Activated CD8-positive, alpha-beta memory T cell treated with anti-CD3 and anti-CD28 coated beads for 24 hours (primary cell): ENCODE measurements around the gene TRUB2.
A peak's percentile ranks its signal among the peaks of the same experiment; 100 is the strongest.
"Not testable (repeated sequence)": the region's sequence is repeated elsewhere in the genome, so short reads cannot be mapped to it uniquely, and the experiment has no call there.

Source experiments
- DNase-seq: peaks from one replicate; pipeline ENCODE4 v3.0.0-alpha.2; 2020

TRUB2 gene

DNA sequence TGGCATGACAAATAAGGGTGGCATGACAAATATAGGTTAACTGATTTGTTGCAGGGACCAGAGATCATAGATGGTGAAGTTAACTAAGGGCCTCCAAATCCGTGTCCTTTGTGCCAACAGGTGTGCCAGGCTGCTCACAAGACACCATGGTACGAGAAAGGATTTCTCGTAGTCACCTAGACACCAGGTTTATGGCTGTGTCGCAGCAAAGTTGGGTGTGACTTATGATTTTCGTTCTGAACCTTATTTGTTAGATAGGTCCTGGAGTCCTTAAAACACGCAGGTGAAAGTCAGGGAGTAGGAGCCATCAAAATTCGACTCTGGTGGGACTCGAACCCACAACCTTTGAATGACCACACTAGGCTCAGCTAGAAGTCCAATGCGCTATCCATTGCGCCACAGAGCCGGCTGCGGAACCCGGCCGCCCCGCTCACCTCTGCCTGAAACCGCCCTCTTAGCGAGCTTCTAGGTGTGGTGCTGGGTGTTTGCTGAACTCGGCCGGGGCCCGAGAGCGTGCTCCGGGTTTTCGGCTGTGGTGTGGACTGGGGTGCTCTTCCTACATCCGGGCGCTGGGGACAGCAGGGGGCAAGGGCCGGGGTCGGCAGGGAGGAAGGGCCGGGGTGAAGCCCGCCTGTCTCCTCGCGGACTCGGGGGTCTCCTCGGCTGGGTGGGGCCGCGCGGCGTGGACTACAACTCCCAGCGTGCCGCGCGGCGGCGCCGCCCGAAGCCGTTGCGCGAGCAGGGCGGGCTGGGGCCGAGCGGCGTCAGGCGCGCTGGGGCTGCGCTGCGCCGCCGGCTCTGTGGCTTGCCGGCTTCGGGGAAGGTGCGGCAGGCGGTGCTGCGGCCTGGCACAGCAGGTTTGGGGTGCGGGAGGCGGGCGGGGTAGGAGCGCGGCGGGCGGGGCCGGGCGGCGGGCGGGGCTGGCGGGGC, 17.8 kb upstream of the TRUB2 start, which contains the start of gene SLC27A4:
SLC27A4 (plus strand) TSS at position 767 of the 930 bp plus-strand sequence. CDS start 2,606 bp downstream, outside the sequence.
- peak; percentile 89 for DNase-seq

DNA sequence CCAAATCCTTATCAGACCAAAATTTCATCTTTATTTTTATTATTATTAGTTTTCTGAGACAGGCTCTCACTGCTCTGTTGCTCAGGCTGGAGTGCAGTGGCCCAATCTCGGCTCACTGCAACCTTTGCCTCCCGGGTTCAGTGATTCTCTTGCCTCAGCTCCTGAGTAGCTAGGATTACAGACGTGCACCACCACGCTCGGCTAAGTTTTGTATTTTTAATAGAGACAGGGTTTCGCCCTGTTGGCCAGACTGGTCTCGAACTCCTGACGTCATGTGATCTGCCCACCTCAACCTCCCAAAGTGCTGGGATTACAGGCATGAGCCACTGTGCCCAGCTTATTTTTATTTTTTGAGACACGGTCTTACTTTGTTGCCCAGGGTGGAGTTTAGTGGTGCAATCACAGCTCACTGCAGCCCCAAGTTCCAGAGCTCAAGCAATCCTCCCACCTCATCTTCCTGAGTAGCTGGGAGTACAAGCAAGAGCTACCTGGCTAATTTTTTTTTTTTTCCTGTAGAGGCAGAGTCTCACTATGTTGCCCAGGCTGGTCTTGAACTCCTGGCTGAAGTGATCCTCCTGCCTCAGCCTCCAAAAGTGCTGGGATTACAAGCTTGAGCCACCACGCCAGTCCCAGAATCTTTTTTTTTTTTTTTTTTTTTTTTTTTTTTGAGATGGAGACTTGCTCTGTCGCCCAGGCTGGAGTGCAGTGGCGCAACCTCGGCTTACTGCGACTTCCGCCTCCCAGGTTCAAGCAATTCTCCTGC, 16.8 kb upstream of the TRUB2 start:
- not testable (repeated sequence) for DNase-seq

- DNase-seq, result no peak
Observed at GRCh38 chr9:128337936-128338335, 15.7 kb upstream of the TRUB2 start.

GRCh38 chr9:128335914-128336313, 13.7 kb upstream of the TRUB2 start:
- no peak for DNase-seq

DNA sequence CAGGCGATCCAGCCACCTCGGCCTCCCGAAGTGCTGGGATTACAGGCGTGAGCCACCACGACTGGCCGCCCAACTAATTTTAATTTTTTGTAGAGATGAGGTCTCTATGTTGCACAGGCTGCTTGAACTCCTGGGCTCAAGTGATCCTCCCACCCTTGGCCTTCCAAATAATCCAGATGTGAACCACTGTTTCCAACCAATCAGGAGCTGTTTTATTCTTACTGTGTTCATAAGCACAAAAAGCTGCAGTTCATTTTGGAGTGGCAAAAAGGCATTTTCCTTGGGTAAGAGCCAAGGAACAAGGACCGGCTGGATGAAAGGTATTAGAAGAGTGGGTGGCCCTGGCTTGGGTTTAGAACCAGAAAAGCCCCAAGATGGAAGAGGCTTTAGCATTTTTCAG, 12.9 kb upstream of the TRUB2 start:
- no peak for DNase-seq

- no peak for DNase-seq
Observed at GRCh38 chr9:128333451-128333869, 11.2 kb upstream of the TRUB2 start.

GRCh38 chr9:128325629-128326028, 3.4 kb upstream of the TRUB2 start:
- DNase-seq, result no peak

- no peak for DNase-seq
Observed at GRCh38 chr9:128324401-128324800, 2.2 kb upstream of the TRUB2 start.

GRCh38 chr9:128323791-128324190, 1.5 kb upstream of the TRUB2 start:
- DNase-seq, result no peak

DNA sequence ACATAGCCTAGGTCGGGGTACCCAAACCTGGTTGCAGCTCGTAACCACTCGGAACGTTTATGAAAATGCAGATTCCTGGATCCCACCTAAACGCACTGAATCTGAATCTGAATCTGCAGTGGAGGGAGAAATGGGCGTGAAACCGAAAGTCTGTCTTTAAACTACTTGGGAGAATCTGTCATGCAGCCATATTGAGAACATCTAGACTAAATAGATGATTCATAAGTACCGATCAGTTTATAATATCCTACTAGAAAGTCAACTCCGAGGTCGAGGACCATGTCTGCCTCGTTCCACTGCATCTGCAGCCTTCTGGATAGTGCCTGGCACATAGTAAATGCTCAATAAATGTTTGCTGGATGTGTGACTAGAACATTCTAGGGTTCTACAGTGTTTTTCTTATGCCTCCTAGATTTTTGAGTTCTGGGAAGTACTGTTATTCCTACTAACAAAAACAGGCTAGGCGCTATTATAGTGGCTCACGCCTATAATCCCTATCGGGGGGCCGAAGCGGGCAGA, 1.0 kb upstream of the TRUB2 start:
- no peak for DNase-seq

GRCh38 chr9:128321879-128322403, 306 bp downstream of the TRUB2 start:
- DNase-seq, result no peak

DNA sequence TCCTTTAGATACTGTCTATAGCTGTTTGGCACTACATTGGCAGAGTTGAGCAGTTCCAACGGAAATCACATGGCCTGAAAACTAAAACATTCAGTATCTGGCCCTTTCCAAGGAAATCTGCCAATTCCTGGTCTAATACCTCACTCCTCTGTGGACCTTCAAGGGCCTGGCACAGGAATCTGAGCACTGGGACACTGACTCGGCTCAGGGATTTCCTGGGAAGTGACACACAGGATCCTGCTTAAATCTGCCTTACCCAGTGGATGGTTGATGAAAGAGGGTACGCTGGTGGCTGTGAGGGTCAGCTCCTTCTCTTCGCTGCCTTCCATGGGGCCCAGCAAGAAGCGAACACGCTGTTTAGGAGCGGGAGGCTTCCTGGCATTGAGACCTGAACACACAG, 904 bp downstream of the TRUB2 start:
- no peak for DNase-seq

GRCh38 chr9:128317629-128318028, 4.6 kb downstream of the TRUB2 start:
- no peak for DNase-seq

- DNase-seq, result no peak
Observed at GRCh38 chr9:128316421-128316820, 5.8 kb downstream of the TRUB2 start.

DNA sequence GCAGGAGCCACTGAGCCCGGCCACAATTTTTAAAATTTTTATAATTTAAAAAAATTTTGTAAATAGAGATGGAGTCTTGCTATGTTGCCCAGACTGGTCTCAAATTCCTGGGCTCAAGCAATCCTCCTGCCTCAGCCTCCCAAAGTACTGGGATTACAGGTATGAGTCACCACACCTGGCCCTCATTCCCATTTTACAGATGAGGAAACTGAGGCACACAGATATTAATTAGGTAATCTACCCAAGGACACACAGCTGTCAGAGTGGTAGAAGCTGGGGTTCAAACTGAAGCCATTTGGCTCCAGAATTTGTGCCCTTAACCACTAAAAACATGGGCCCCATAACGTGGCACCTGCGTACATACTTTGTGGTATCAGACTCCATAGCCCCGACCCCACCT, 7.5 kb downstream of the TRUB2 start:
- DNase-seq, result no peak

DNA sequence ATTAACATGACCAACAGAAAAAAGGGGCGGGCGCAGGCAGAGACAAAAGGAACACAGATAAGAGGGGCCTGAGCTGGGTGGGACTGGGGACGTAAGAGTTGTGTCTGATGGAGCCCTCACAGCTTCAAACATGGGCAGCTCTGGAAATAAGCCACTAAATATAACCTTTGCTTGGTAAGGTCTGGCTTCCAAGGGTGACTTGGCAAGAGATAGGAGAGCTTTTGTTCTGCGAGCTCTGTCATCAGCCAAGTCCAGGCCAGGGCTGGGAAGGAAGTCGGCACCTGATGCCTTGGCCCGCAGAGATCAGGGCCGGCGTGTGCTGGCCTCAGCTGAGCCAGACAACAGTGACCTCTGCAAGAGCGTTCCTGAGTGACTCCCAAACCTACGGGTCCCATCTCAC, 11.8 kb downstream of the TRUB2 start:
- no peak for DNase-seq

- no peak for DNase-seq
Observed at GRCh38 chr9:128309551-128309950, 12.7 kb downstream of the TRUB2 start.

DNA sequence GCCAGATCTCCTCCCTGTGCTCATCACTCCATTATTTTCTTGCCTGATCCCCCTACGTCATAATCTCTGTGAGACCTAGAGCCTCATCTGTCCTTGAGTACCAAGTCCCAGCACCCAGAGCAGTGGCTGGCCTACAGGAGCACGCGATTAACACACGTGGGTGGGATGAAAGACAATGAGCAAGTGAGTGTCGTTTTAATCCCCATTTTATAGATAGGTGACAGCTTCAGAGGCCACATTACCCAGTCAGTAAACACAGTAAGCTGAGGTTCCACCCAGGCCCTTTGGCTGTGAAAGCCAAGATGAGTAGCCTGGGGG, 17.3 kb downstream of the TRUB2 start:
- DNase-seq, result no peak

DNA sequence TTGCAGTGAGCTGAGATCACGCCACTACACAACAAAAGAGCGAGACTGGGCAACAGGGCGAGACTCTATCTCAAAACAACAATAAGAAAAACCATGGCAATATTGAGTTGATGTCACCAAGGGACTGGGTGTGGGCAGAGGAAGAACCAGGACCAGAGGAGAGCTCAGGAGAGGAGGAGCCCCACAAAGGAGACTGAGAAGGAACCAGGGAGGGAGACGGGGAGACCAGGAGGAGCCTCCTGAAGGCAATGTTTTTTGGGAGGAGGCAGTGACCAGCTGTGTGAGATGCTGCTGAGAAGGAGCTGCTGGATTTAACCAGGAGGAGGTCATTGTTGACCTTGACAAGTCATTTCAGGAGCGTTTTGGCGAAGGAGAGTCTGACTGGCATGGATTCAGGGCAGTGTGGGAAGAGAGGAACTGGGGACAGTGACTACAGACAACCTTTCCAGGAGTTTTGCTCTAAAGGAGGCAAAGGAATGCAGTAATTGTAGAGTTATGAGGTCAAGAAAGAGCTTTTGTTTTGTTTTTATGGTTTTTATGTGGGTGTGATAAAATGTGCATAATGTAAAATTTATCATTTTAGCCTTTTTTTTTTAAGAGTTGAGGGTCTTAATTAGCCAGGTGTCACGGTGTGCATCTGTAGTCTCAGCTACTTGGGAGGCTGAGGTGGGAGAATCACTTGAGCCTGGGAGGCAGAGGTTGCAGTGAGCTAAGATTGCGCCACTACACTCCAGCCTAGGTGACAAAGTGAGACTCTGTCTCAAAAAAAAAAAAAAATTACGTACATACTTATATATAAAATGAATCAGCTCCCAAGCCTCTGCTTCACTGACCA, 17.9 kb downstream of the TRUB2 start:
- no peak for DNase-seq

DNA sequence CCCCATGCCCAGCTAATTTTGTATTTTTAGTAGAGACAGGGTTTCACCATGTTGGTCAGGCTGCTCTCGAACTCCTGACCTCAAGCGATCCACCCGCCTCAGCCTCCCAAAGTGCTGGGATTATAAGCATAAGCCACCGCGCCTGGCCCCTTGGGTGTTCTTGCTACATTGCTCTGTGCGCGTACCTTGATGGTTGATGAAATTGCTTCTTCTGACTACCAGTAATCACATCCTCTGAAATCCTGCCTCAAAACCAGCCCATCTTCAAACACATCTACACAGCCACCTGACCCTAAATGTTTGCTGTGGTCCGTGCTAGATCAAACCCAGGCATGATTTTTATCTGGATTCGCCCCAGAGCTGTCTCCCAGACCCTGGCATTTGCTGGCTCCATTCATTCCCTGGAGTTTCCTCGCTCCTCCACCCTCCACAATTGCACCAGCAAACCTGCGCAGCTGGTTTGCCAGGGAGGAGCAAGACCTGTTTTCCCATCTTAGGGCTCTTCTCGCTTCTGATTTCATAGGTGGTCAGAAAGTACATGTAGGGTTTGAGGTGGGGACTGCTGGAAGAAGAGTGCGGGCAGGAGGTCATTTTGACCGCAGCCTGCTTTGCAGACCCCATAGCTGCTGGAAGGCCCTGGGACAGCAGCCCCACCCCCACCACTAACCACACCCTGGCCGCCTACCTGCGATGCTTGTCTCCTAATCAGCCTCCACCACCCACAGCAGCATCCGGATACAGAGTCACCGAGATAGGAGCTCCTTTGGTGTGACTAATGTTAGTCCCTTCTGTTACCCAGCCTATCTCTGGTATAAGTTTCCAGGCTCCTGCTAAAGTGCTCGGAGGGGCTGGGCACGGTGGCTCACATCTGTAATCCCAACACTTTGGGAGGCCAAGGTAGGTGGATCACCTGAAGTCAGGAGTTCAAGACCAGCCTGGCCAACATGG, 23.4 kb downstream of the TRUB2 start:
- no peak for DNase-seq

DNA sequence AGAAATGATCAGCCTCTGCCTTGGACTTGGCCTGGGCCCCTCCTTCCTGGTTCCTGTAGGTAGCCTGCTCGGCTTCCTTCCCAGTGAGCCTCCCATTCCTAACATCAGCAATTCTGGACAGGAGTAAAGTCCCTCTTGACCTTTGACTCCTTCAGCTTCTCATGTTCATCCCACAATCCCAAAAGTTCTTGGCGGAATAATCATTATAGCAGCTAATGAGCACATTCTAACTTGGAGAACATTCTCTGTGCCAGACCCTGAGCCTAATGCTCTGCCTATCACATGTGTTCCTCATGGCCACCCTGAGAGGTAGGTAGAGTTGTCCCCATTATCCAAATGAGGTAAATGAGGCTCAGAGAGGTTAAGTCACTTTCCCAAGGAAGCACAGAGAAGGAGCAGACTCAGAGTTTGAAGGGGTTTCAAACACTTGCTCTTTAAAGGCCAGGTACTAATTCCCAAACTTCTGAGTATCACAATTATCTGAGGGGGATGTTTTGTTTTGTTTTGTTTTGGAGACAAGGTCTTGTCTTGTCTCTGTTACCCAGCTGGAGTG, 24.9 kb downstream of the TRUB2 start:
- DNase-seq, result no peak
